GM18505 (cell line): ENCODE data around the gene ZNF618.

Experiments
- ATAC-seq: cut with Tn5 transposase; IDR thresholded peaks from one replicate; pipeline ENCODE4 v1.9.1; 2021; ENCODE audit not compliant: unreplicated experiment
- POLR2A ChIP-seq: IDR thresholded peaks from 4 replicates; pipeline ENCODE4 v1.6.1; 2011; ENCODE audit warnings: borderline replicate concordance; ENCODE audit not compliant: insufficient read depth, insufficient read length; ENCODE audit errors: extremely low read depth

ZNF618 gene

DNA sequence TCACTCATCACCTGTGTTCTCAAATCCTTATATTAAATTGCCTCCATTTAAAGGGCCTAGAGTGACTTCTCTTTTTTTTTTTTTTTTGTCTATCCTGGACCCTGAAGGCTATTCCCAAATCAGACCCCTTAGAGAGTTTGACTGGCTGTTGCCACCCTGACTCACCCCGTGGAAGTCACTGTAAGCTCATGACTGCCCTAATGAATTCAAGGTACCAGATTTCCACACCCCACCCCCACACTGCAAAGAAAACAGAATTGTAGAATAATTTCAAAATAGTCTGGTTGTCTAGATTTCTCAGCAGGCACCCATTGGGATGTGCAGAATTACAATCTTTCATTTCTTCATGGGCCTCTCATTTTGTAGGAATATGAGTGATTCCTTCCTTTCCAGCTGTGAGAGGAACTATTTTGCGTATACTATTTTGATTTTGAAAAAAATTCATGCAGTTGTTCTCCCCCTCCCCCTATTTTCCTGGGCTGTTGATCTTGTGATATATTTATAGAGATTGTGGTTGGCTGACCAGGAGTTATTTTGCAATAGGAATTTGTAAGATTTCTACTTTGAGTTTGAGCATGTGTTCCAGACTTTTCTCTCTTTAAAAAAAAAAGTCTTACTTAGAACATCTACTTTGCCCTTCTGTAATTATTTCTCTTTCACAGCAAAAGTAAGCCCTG lies 79.1 kb downstream of the ZNF618 start:
- no peak for TF ChIP-seq POLR2A
- ATAC-seq: no peak

DNA sequence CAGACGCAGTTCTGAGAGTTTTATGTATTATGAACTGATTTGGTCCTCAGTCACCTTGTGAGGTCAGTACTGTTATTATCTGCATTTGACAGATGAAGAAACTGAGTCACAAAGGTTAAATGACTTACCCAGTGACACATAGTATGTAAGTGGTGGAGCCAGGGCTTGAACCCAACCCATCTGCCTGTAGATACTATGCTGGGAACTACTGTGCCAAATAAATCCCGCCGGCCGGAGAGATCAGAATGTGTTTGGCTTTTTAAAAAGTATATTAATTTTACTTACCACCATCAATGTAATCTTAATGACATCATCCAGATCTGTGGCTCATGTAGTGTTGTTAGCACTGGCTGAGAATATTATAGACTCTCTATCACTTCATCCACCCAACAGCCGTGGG lies 80.8 kb downstream of the ZNF618 start:
- no peak for TF ChIP-seq POLR2A
- ATAC-seq: no peak

DNA sequence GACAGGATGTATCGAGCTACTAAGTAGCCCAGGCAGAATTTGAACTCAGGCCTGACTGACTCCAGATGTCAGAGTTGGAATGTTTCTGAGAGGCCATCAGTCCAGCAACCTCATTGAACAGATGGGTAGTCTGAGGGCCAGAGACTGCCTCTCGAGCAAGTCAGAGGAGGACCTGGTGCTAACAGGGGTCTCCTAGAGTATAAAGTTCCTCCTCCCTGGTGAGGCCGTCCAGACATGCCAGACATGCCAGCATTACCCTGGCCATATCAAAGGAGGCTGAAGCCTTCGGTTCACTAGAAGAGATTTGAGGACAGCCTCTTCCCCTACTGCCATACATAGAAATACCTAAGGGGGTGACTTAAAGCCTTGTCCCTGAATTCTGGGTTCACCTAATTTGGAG lies 81.2 kb downstream of the ZNF618 start:
- ATAC-seq: no peak
- no peak for TF ChIP-seq POLR2A

DNA sequence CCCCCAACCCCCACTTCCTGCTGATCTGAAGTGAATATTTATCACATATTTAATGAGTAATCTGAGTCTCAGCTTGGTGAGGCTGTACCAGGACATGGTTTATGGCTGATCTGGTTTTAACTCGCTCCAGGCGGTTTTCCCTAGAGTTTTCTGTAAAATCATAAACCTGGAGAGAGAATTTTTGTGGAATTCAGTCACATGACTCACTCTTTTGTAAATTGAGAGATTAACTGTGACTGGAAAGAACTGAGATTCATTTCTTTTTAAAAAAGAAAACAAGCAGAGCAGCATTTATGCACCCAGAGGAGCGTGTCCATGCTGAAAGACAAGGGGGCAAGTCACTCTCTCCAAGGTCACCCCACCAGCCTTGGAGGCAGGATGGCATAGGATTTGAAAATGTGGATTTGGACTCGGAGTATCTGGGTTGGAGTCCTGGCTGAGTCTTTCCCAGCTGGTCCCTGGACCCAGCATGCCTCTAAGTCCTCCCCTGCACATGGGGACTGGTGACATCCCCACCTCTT lies 81.8 kb downstream of the ZNF618 start:
- ATAC-seq: no peak
- TF ChIP-seq POLR2A: no peak

DNA sequence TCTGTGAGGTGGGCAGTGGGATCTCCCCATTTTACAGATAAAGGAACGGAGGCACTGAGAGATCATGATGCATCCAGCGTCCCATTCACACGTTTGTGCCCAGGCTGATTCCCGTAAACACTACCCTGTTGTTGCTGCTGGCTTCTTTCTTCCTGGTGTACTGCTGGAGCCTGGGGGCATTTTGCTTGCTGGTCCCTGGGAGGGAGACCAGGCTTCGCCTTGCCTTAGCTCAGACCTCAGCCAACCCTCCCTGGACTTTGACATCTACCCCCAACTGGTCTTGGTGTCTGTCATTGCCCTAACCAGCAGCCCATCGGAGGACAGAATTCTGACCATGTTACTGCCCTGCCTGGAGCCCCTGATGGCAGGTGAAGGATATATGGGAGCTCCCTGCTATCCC lies 82.4 kb downstream of the ZNF618 start:
- no peak for ATAC-seq
- TF ChIP-seq POLR2A: no peak

DNA sequence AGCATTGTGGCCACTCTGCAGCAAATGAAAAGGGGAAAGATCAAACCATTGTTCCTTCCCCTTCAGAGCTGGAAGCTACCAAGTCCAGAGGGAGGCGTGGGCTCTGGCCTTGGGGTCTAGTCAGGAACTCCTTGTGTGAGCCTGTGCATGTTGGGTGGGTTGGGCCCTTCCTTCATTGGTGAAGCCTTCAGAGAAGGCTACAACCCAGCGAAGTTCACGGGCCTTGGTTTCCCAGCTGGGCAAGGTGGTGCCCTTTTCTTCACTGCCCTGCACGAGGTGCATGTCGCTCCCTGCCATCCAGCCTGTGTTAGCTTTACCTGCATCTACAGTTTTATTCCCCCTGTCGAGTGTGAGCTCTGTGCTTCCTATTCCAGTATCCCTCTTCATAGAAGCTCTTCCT lies 84.7 kb downstream of the ZNF618 start:
- no peak for TF ChIP-seq POLR2A
- ATAC-seq: no peak

DNA sequence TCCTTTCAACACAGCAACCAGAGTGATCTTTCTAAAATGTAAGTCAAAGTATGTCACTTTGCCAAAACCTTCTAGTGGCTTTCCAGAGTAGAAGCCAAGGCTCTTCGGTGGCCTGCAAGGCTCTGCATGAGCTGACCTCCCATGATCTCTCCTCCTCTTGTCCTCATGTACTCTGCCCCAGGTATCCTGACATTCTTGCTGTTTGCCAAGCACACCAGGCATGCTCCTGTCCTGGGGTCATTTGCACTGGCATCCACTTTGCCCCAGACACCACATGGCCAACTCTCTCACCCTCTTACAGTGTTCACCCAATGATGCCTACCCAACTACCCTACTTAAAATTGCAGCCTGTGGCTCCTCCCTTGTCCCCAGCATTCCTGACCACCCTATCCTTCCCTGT lies 86.3 kb downstream of the ZNF618 start:
- no peak for ATAC-seq
- no peak for TF ChIP-seq POLR2A

DNA sequence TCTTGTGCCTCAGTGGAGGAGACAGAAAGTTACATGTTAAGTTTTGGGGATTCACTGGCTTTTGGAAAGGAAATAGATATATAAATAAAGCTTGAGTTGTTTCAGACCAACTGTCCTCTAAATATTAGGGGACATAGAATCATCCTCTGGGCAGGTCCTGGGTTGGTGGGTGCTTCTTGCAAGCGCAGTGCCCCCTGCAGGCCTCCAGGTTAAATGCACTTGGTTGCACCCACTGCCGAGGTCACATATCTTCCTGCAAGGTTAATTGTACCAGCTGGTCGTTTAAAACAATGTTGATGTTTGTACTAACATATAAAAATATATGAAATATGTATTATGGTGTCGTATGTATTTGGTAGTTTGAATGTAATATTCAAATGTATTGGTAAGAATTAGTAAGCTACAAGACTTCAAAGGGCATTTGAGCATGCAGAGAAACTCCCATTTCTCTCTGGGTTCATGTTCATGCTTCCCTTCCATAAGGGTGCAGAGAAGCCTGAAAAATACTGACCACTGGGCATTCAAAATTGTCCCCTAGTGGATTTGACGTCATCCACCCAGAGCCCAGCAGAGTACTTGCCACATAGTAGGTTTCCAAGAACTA lies 87.0 kb downstream of the ZNF618 start:
- no peak for TF ChIP-seq POLR2A
- ATAC-seq: no peak

DNA sequence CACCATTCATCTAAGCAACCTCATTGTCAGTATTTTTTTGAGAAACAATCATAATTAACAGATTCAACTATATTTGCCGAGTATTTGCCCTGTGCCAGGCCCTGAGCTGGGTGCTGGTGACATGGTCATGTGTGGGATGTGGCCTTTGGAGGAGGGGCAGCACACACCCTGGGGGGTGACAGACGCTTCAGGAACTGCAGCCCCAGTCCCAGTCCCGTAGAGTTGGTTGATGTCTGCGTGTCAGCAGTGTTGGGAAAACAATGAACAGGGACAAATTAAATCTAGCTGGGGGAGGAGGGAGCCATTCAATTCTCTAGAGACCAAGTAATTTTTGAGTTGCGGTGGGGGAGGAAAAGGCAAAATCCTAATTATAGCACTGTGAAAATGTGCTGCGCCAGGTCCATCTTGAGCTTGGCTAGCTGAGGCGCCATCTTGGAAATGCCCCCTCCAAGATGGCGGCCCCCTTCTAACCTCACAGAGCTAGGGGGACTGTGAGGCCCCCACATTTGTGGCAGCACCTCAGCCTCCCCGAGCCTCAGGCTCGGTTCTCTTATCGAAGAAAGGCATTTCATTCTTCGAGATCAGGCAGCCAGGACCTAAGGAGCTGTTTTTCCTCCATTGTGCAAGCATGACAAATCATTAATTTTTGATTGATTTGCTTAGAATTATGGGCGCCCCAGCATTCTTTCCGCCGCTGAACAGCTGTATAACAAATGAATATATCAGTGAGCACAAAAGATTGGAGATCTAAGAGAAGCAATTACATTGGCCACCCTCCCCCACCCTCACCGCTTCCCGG lies 87.8 kb downstream of the ZNF618 start:
- no peak for TF ChIP-seq POLR2A
- ATAC-seq: no peak

DNA sequence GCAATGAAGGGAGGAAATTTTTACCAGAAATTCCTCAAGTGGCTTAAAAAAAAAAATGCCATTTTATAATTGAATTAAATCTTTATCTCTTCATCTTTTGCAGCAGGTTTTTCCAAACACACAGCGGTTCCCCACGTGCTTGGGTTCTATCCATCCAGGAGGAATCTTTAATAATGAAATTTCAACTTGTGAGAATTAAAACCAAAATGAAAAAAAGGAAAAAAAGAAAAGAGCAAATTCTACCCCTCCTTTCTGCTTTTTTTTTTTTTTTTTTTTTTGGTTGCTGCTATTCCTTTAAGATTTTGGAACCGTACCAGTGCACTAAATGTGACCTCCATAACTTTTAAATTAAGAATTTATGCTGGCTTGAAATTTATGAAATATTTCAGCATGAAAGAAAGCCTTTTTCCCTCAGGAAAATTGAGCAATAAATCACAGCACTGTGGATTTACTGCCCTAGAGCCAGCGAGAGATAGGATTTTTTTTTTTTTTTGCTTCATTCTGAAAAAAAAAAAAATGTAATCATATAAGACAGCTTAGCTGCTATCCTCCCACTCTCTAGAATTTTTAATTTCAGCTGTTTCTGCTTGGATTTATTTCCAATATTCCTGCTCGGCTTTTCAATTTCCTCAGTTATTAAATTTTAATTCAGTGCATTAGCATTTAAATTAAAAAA lies 88.5 kb downstream of the ZNF618 start:
- TF ChIP-seq POLR2A: no peak
- no peak for ATAC-seq

DNA sequence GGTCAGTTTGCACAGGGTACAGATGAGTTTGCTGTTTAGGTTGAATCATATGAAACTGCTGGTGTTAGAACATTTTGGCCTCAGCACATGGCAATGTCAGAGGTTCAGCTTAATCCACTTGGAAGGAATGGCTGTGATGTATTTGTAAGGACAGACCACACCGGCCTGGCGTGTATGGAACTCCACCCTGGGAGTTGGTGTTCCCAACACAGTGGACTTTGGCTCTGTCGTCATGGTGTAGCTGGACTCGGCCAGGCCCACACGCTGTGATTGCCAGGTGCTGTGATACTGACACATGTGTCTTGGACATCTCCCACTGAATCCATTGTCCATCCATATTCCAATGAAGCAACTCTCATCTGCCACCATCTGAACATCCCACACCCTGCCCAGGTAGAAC lies 90.3 kb downstream of the ZNF618 start:
- TF ChIP-seq POLR2A: no peak
- no peak for ATAC-seq

DNA sequence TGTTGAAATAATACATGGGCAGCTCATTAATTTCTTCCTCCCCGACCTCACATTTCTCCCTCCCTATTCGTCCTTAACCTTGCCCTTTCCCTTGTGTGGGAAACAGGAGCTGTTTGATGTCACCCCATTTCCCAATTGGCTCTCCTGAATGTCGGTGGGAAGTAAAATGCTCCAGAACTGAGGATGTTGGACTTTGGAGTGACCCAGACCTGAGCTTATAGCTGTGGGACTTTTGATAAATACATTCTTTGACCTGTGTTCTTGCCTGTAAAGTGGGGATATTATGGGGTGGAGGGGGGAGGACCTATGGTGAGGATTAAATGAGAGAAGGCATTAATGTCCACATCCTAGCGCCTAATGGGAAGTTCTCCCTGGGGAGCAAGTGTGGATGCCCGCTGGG lies 91.3 kb downstream of the ZNF618 start:
- ATAC-seq: no peak
- no peak for TF ChIP-seq POLR2A

DNA sequence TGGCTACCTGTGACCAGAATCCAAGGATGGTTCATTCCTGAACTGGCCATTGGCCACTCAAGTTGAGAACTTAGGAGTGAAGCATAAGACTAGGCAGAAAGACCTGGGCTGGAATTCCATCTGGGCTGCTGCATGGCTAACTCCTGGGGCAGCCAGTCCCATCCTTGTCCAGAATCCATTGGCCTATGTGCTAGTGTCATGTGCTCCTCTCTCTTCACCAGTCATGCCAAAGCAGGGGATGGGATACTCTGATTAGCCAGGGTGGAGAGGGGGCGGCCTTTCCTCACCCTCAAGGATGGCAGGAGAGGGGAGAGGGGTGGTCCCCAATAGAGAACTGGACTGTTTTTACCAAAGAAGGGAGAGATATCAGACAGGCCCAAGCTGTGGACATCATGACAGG lies 93.2 kb downstream of the ZNF618 start:
- ATAC-seq: no peak
- TF ChIP-seq POLR2A: no peak
